LNCaP clone FGC (cell line): ENCODE data around the gene BORCS5.

Experiments
- DNase-seq: peaks from one replicate; pipeline ENCODE4 v3.0.0-alpha.2; 2011; ENCODE audit warnings: low read depth
- H3K4me3 ChIP-seq: 2 replicates; pipeline ENCODE4 v1.5.1; 2011; ENCODE audit warnings: mild to moderate bottlenecking, low read depth, low read length, control low read depth
- CTCF ChIP-seq: IDR thresholded peaks from 2 replicates; pipeline ENCODE4 v1.5.1; 2012; ENCODE audit warnings: mild to moderate bottlenecking; ENCODE audit not compliant: control insufficient read depth, insufficient read depth; ENCODE audit errors: extremely low read depth

BORCS5 gene

GRCh38 chr12:12365931-12366431 lies 9.1 kb downstream of the BORCS5 start:
- DNase-seq = no peak
- TF ChIP-seq CTCF = no peak
- H3K4me3 ChIP-seq = no peak overlapping the region

- no peak for TF ChIP-seq CTCF
- no peak for DNase-seq
- H3K4me3 ChIP-seq = no peak overlapping the region
Observed at GRCh38 chr12:12366701-12367481, 10.0 kb downstream of the BORCS5 start.

GRCh38 chr12:12367482-12367998 lies 10.7 kb downstream of the BORCS5 start:
- TF ChIP-seq CTCF = no peak
- H3K4me3 ChIP-seq = no peak overlapping the region
- no peak for DNase-seq

GRCh38 chr12:12372946-12373722 lies 16.3 kb downstream of the BORCS5 start:
- no peak overlapping the region for H3K4me3 ChIP-seq
- TF ChIP-seq CTCF = no peak
- no peak for DNase-seq

- DNase-seq = peak; percentile 86
- peak; percentile 70 for TF ChIP-seq CTCF
- no peak overlapping the region for H3K4me3 ChIP-seq
Observed at GRCh38 chr12:12376646-12377448, 20.0 kb downstream of the BORCS5 start.

GRCh38 chr12:12378616-12379015 lies 21.7 kb downstream of the BORCS5 start:
- no peak for TF ChIP-seq CTCF
- no peak for DNase-seq
- H3K4me3 ChIP-seq = no peak overlapping the region
